GM19438 (cell line): ENCODE data around the gene PACSIN2.
"Not testable (repeated sequence)": the region's sequence is repeated elsewhere in the genome, so short reads cannot be mapped to it uniquely, and the experiment has no call there.

ENCODE experiments used
- ATAC-seq: cut with Tn5 transposase; IDR thresholded peaks from one replicate; pipeline ENCODE4 v1.9.1; 2021; ENCODE audit warnings: low read depth; ENCODE audit not compliant: unreplicated experiment

Gene PACSIN2

DNA sequence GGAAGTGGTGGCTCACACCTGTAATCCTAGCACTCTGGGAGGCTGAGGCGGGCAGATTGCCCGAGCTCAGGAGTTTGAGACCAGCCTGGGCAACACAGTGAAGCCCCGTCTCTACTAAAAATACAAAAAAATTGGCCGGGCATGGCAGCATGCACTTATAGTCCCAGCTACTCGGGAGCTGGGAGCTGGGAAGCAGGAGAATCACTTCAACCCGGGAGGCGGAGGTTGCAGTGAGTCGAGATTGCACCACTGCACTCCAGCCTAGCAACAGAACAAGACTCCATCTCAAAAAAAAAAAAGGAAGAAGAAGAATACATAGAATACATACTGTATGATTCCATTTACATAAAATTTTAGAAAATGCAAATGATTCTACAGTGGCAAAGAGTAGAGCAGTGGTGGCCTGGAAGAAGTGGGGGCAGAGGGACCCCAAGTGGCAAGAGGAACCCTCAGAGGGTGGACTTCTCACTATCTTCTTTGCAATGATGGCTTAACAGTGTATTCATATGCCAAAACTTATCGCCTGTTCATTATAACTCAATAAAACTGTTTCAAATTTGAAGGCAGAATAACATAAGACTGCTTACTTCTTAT lies 22.0 kb downstream of the PACSIN2 start:
- no peak for ATAC-seq

DNA sequence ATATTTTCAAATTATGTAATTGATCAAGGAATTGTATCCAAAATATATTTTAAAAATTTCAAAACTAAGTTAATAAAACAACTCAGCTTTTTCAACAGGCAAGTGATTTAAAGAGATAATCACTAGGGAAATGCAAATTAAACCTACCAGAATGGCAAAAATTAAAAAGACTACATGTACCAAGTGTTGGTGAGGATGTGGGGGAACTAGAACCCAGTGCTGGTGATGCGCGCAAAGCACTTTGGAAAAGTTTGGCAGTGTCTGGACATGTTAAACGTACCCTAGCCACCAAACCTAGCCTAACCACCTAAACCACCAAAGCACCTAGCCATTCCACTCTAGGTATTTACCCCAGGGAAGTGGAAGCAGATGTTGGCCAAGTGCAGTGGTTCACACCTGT lies 22.9 kb downstream of the PACSIN2 start:
- ATAC-seq = no peak

DNA sequence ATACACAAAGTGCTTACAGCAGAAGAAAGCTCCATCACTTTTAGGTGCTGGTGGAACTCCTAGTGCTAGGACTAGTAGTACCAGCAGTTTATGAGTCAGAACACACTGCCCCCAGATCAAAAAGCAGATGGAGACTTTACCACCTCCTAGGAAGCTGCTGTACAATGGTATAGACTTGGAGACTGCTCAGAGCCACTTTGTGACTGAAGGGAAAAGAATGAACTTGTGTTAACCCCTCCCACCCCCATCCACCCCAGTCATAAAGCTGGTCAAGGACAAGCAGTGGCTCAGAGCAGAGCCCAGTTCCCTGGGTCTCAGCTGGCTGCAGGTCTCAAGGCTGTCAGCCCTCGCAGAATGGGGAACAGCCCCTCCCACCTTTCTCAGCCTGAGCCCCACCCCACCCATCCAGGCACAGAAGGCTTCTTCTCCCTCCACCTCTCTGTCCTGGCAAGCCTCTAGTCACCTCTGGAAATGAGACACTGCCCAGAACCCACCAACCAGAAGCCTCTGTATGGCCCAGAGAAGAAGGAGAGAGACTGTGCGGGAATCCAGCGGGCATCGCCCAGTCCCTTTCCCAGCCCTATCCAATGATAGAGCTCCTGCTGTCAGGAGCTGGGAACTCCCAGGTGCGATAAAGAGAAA lies 23.8 kb downstream of the PACSIN2 start:
- no peak for ATAC-seq

DNA sequence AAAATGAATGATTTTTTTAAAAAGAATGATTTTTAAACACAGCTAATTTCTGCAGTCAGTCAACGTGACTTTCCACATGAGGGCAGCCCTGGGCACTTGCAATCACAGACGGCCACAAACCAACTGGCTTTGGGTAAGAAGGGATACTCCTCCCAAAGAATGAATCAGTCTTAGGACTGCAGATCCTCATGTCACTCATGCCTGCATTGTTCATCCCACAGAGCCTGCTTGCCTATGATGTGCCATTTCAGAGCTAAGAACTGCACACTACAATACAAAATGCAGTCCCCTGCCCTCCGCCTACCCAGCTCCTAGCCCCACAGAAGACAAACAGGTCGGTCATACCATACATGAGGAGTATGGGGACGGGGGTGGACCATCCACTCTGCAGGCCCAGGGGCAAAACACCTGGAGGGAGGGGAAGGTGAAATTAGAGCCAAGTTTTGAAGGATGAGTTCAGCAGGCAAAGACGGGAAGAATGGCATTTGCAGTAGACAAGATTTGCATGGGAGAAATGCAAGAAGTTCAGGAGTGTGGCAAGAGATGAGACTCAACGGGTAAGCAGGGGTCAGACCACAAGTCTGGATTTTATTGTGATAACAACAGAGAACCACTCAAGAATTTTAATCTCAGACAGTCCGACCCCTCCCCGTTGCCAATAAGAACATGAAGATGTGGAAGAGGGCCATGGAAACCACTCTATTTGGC lies 24.7 kb downstream of the PACSIN2 start:
- no peak for ATAC-seq

DNA sequence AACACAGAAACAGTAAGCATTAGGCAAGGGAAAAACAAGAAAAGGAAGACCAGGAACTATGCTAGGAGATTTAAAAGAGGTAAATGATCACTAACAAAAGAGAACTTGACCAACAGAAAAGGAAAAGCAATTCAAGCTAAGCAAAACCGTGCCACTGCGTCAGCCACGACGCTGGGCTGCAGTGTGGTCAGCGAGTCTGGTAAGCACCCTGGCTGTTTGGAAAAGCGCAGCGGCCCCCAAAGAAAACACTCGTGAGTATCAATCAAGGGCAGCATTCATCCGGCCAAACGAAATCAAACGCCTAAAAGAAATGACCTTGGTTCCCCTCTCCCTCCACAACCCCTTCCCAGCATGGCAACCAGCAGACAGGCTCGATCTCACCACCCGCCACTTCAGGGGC lies 28.8 kb downstream of the PACSIN2 start:
- no peak for ATAC-seq

DNA sequence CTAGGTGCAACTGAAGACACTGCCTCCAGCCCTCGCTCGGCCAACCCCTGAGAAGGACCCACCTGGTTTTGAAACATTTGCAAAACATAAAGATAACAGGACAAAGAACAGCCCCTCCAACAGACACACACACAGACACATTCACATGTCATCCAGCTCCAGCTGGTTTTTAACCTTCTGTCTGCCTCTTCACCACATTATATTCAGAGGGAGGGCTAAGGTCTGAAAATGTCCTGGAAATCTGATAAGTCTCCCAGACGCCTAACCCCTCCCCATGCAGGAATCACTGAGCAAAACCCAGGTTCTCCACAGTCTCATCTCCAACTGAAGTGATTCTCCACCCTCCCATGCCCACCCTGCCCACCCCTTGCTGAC lies 29.4 kb downstream of the PACSIN2 start:
- no peak for ATAC-seq

DNA sequence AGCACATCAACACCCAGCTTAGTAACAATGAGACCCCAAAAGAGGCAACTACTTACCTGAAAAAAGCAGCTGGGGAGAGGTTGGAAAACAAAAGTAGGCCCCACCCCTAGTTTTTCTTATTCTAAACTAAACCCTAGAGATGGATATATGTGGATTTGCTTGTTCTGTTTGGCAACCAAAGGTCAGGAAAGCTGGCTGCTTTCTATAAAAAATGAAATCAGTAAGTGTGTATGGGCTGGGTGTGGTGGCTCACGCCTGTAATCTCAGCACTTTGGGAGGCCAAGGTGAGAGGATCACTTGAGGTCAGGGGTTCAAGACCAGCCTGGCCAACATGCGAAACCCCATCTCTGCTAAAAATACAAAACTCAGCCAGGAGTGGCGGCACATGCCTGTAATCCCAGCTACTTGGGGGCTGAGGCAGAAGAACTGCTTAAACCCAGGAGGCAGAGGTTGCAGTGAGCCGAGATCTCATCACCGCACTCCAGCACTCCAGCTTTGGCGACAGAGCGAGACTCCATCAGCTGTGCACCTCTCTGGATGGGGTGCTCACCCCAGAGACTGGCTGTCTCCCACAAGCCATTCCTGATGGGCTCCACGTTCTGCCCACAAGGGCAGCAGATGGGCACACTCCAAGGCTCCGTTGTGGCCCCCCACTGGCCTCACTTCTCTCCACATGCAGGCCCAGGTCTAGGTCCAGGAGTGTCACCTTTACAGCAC lies 30.0 kb downstream of the PACSIN2 start:
- no peak for ATAC-seq

DNA sequence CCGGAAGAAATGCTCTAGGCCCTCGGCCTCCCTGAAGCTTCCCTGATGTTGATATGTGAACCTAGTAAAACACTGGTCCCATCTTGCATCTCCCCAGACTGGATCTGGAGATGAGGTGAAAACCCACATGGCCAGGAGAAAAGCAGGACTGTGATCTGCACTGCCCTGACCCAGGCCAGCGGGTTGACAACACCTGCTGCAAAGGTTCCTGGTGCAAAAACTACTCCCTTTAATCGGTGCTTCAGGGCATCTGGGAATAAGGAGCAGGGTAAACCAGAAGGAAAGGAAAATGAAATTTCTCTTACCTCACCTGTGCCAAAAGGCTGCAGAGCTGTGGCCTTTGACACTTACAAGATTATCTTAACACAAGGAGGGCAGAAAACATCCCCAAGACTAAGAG lies 30.6 kb downstream of the PACSIN2 start:
- ATAC-seq = no peak

DNA sequence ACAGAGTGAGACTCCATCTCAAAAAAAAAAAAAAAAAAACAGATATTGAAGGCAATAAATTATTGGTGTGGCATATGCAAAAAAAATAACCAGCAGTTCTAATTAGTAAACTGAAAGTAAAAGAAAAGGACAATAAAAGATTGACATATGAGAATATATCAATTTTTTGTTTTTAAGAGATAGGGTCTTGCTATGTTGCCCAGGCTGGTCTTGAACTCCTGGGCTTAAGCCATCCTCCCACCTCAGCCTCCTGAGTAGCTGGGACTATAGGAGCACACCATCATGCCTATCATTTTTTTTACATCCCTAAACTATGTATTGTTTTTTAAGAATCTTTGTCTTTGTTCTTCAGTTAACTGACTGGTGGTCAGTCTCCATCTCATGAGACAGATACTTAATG lies 31.5 kb downstream of the PACSIN2 start:
- no peak for ATAC-seq

DNA sequence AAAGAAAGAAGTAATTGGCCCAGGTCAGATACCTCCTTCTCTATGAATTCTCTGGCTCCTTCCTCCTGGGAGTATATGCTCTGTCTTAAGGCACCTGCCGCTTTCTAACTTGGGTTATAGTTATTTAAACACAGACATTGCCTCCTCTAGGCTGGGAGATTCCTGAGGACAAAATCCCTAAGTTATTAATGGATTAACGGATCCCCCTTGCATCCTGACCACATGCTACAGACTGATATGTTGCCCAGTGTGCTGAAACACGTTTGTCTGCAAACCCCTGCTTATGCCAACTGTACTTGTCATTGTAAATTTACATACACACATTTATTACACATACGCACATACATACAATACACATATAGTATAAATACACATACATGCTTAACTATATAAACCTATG lies 35.3 kb downstream of the PACSIN2 start:
- no peak for ATAC-seq

DNA sequence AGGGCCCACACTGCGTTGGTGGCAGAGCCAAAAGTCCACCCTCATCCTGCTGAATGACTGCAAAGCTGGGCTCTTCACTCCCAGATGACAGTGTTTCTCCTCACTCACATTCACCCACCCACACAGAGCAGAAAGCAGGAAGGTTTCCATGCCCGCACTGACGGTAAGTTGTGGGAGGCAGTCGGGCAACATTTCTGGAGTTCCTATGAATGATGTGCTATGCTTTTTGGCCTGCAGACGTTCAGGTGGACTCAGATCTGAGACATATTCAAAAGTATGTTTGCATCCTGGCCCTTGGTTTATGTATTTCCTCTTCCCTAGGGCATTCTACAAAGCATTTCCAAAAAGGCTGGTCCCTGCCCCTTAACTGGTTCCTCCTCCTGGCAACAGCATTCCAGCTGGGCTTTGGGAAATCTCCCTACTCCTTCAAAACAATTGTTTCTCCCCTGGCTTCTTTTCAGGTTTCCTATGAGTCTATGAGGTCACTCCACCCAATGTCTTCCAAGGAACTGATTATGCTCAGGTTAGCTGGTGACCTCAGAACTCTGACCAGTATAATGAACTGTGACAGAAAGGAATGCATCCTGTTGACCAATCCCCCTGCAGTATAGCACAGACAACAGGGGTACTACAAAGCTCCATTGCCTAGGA lies 36.4 kb downstream of the PACSIN2 start:
- ATAC-seq = no peak

DNA sequence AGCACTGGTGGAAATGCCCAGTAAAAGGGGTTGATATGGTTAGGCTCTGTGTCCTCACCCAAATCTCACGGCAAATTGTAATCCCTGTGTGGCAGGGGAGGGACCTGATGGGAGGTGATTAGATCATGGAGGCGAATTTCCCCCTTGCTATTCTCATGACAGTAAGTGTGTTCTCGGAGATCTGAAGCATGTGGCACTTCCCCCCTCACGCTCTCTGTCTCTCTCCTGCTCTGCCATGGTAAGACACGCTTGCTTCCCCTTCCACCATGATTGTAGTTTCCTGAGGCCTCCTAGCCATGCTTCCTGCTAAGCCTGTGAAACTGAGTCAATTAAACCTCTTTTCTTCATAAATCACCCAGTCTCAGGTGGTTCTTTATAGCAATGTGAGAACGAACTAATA lies 37.4 kb downstream of the PACSIN2 start:
- no peak for ATAC-seq

DNA sequence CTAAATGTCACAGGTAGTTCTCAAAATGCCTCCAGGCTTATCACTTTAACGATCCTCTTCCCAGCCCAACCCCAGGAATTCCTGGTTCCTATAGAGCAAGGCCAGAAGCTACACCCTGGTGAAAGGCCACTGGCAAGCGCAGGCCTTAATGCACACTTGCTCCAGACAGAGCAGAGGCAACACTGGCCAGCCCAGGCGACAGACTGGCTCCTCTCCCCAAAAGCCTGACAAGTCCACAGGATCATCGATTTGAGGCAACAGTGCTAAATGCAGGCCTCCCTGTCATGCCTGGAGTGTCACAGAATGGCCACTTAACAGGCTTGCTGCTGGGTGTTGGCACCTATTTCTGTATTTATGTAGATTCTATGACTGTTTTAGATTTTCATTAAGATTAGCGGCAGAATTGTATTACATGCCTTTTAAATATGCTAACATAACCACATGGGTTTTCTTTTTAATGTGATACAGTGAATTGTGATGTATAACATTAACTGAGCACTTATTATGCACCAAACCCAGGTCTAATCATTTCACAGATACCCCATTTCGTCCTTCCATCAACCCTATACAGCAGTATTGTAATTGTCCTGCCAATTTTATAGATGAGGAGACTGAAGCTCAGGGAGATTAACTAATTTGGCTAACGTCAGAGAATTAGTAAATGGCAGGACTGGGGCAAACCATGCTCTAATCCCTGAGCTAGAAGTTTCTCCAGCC lies 38.6 kb downstream of the PACSIN2 start:
- no peak for ATAC-seq

DNA sequence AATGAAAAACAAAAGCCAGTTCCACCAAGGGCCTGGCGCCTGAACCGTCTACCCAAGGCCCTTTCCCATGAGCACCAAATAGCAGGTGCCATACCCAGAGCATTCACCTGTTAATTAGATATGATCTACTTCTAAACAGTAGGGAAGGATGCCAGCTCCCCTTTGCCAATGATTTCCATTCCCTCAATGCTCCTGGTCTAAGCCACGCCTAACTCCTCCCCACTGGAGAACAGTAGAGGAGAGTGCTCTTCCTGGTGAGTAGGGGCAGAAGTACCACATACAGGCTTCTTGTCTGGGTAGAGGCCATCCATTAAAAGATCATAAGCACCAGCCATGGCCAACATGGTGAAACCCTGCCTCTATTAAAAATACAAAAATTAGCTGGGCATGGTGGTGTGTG lies 40.7 kb downstream of the PACSIN2 start:
- ATAC-seq = no peak

DNA sequence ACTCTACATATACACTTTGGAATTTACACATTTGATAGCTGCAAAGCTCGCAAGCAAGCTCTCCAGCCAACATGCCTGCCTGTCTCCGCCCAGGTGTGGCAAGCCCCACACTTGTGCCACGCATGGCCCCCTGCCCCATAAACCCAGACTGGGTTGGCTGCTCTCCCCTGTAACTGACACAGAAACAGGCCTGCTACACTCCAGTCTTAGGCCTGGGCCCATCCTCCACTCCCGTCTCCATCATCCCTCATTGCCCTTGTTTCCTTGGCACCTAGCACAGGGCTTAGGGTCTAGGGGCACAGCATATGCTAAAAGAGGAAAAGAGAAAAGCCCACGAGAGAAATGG lies 41.4 kb downstream of the PACSIN2 start:
- no peak for ATAC-seq

DNA sequence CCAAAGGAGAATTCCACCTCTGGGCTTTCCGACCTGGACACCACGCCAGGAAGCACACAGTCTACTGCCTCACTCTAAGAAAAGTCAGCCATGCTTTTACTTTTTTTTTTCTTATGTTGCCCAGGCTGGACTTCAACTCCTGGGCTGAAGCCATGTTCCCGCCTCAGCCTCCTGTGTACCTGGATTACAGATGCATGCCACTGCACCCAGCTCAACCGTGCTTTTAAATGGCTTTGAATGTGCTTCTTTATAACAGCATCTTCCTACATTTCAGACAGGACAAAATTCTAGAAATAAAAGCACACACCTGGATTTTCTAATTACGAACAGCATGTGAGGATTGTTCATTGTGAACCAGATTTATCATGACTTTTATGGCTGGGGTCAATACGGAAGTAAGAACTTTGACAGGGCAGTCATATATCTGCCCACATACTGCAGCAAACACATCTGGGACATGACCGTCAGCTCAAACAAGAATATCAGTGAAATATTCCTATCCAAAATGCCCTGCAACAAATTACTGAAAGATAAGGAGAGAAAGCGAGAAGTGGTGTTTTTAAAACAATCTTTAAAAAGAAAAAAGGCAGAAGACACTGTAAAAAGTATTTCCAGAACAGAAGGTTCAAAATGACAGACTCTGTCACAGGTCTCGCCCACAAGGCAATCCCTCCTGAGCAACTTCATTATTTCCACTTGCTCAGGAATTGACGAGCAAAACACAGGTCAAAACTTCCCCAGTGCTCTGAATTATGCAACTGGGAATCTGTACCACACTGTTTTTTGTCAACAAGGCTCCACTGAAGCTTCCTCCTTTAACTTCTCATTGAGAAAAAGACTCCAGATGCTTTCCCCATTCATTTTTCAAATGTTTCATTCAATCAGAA lies 42.1 kb downstream of the PACSIN2 start:
- no peak for ATAC-seq

DNA sequence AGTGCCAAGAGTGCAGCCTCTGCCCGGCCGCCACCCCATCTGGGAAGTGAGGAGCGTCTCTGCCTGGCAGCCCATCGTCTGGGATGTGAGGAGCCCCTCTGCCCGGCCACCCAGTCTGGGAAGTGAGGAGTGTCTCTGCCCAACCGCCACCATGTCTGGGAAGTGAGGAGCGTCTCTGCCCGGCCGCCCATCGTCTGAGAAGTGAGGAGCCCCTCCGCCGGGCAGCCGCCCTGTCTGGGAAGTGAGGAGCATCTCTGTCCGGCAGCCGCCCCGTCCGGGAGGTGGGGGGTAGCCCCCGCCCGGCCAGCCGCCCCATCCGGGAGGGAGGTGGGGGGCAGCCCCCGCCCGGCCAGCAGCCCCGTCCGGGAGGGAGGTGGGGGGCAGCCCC lies 43.5 kb downstream of the PACSIN2 start:
- ATAC-seq = not testable (repeated sequence)

DNA sequence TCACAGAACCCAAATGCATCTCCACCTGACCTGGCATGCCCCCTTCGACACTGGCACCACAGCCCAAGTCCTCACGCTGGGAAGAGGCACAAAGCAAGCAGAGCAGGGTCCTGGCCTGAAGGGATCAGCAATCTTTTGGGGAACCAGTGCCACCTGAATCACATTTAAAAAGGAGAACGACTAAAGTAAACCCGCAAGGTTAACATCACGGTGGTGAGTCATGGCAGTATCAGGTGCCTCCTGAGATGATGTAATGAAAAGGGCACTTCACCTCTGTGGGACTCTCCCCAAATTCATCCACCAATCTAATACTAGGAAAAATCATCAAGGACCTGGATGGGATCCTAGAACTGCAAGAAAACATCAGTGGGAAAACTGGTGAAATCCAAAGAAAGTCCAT lies 44.9 kb downstream of the PACSIN2 start:
- no peak for ATAC-seq

DNA sequence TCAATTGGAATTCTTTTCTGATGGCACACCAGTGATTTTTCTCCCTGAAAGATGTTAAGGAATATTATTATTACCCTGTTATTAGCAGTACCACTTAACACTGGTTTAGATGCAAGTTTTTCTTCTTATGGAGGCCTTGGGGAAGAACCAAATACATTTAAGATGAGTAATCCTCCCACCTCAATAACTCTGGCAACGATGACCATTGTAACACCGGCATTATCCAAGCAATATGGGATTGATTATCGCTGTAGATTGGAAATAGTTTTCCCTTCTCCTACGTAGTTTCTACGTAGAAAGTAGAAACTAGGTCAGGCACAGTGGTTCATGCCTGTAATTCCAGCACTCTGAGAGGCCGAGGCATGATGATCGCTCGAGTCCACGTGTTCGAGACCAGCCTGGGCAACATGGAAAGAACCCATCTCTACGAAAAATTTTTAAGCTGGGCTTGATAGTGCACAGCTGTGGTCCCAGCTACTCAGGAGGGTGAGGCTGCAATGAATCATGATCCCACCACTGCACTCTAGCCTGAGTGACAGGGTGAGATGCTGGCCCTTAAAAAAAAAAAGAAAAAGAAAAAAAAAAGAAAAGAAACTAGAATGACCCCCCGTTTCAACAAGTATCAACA lies 45.5 kb downstream of the PACSIN2 start:
- ATAC-seq = no peak
